DOHH2 (cell line): ENCODE results near the gene FLNA.

Experiments used
- H3F3A ChIP-seq: fragments of 200-600 bp; sonication (generic), shearing (Covaris generic); 2 replicates; pipeline ENCODE4 v1.6.0; 2016; ENCODE audit warnings: antibody characterized with exemption, mild to moderate bottlenecking; ENCODE audit not compliant: control insufficient read depth, insufficient read depth
- H3K27ac ChIP-seq: fragments of 200-600 bp; sonication (generic); 2 replicates; pipeline ENCODE4 v1.5.1; 2014; ENCODE audit warnings: low read depth, mild to moderate bottlenecking, low read length, moderate library complexity
- H3K27me3 ChIP-seq: fragments of 200-600 bp; sonication (generic); 2 replicates; pipeline ENCODE4 v1.6.1; 2014; ENCODE audit warnings: mild to moderate bottlenecking, low read length, mixed read lengths; ENCODE audit not compliant: control insufficient read depth
- H3K36me3 ChIP-seq: fragments of 200-600 bp; sonication (generic); 2 replicates; pipeline ENCODE4 v1.6.1; 2014; ENCODE audit warnings: mild to moderate bottlenecking, low read length, moderate library complexity, mixed read lengths; ENCODE audit not compliant: control insufficient read depth
- H3K4me1 ChIP-seq: fragments of 200-600 bp; sonication (generic); 2 replicates; pipeline ENCODE4 v1.6.1; 2014; ENCODE audit warnings: mild to moderate bottlenecking, low read length, mixed read lengths; ENCODE audit not compliant: control insufficient read depth
- H3K4me2 ChIP-seq: fragments of 200-600 bp; sonication (generic); 2 replicates; pipeline ENCODE4 v1.6.0; 2014; ENCODE audit warnings: mild to moderate bottlenecking, low read length, moderate library complexity
- H3K4me3 ChIP-seq: fragments of 200-600 bp; sonication (generic); 2 replicates; pipeline ENCODE4 v1.5.1; 2014; ENCODE audit warnings: mild to moderate bottlenecking, low read length, mixed read lengths
- H3K79me2 ChIP-seq: fragments of 200-600 bp; sonication (generic); 2 replicates; pipeline ENCODE4 v1.6.1; 2014; ENCODE audit warnings: mild to moderate bottlenecking, low read length, mixed read lengths; ENCODE audit not compliant: control insufficient read depth
- H3K9me2 ChIP-seq: fragments of 200-600 bp; sonication (generic); replicated peaks from 2 replicates; pipeline ENCODE4 v1.6.1; 2014; ENCODE audit warnings: mild to moderate bottlenecking, low read length, mixed read lengths; ENCODE audit not compliant: control insufficient read depth
- H3K9me3 ChIP-seq: fragments of 200-600 bp; sonication (generic); 2 replicates; pipeline ENCODE4 v1.6.1; 2014; ENCODE audit warnings: antibody characterized with exemption, low read length, mixed read lengths; ENCODE audit not compliant: control insufficient read depth, insufficient read depth
- H4K20me1 ChIP-seq: fragments of 200-600 bp; sonication (generic); 2 replicates; pipeline ENCODE4 v1.6.0; 2014; ENCODE audit warnings: low read depth, mild to moderate bottlenecking, antibody characterized with exemption, low read length, moderate library complexity; ENCODE audit not compliant: control insufficient read depth, insufficient read depth
- EZH2phosphoT487 ChIP-seq: fragments of 200-600 bp; sonication (generic); IDR thresholded peaks from 2 replicates; pipeline ENCODE4 v1.6.1; 2017; ENCODE audit warnings: borderline replicate concordance, mild to moderate bottlenecking, antibody characterized with exemption, low read length, moderate library complexity, mixed read lengths
- TF ChIP-seq, protein P1 (sequence below): fragments of 200-600 bp; sonication (generic); IDR thresholded peaks from one replicate; pipeline ENCODE4 v1.5.1; 2014; ENCODE audit warnings: antibody characterized with exemption, mild to moderate bottlenecking, low read depth, low read length; ENCODE audit not compliant: poor library complexity, severe bottlenecking

The FLNA gene

DNA sequence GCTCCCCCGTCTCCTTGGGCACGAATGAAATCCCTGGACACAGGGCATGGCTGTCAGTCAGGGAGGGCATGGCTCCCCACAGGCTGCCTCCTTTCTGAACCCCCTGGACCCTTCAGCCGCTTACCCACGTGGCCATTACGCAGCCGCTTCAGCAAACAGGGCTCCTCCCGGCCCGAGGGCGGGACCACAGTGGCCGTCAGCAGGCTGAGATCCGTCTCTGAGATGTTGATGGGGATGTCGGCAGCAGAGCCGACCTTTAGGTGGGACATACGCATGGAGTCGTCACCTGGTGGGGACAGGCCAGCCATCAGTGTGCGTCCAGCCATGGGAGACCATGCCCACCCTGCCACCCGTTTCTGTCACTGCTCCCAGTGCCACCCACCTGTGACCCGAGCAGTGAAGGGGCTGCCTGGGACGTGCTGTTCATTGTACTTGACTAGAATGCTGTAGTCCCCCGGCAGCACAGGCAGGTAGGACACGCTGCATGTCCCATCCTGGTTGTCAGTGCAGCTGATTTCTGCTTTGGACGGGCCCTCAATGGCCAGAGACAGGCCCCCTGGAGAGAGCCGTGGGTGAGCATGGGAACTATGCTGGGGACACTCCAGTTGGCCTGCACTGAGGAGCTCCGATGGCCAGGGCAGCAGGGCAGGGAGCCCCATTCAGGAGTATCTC, 21.1 kb downstream of the FLNA start:
- Histone ChIP-seq H3K9me3 (no peaks in the 10 kb centered on the region), H3K4me1 (no peaks in the 10 kb centered on the region), H3K4me2 (no peak overlapping the region), H3K36me3 (peaks cover 7% of the 10 kb centered on the region; the same call in 1 of the 2 replicates), H3K9me2 (no peaks in the 10 kb centered on the region), H3F3A (no peaks in the 10 kb centered on the region), H3K79me2 (no peaks in the 10 kb centered on the region), H3K27ac (no peak overlapping the region), H4K20me1 (no peaks in the 10 kb centered on the region), H3K27me3 (no peaks in the 10 kb centered on the region), H3K4me3 (no peak overlapping the region)
- no peak for TF ChIP-seq EZH2phosphoT487
- TF ChIP-seq, protein P1, sequence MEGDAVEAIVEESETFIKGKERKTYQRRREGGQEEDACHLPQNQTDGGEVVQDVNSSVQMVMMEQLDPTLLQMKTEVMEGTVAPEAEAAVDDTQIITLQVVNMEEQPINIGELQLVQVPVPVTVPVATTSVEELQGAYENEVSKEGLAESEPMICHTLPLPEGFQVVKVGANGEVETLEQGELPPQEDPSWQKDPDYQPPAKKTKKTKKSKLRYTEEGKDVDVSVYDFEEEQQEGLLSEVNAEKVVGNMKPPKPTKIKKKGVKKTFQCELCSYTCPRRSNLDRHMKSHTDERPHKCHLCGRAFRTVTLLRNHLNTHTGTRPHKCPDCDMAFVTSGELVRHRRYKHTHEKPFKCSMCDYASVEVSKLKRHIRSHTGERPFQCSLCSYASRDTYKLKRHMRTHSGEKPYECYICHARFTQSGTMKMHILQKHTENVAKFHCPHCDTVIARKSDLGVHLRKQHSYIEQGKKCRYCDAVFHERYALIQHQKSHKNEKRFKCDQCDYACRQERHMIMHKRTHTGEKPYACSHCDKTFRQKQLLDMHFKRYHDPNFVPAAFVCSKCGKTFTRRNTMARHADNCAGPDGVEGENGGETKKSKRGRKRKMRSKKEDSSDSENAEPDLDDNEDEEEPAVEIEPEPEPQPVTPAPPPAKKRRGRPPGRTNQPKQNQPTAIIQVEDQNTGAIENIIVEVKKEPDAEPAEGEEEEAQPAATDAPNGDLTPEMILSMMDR: no peak

DNA sequence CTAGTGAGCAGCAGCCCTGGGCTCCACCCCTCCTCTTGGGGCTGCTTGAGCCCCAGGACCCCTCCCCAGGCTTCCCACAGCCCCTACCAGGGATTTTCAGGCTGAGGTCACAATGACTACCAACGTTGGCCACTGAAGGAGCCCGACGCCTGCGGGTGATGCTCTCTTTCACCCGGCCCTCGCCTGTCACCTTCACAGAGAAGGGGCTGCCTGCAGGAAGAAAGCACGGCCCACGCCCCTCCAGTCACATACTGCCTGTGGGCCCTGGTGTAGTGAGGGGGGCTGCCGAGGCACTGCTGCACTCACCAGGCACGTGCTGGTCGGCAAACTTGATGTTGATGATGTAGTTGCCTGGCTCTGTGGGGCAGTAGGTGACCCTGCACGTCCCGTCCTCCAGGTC, 22.0 kb downstream of the FLNA start:
- Histone ChIP-seq H3K9me3 (no peaks in the 10 kb centered on the region), H3K9me2 (no peaks in the 10 kb centered on the region), H4K20me1 (no peaks in the 10 kb centered on the region), H3K4me1 (peaks cover 2% of the 10 kb centered on the region), H3K4me2 (no peak overlapping the region), H3K27me3 (no peaks in the 10 kb centered on the region), H3K79me2 (no peaks in the 10 kb centered on the region), H3K27ac (no peak overlapping the region), H3F3A (no peaks in the 10 kb centered on the region), H3K36me3 (peaks cover 7% of the 10 kb centered on the region; the same call in 1 of the 2 replicates), H3K4me3 (no peak overlapping the region)
- no peak for TF ChIP-seq EZH2phosphoT487
- TF ChIP-seq, protein P1: no peak

DNA sequence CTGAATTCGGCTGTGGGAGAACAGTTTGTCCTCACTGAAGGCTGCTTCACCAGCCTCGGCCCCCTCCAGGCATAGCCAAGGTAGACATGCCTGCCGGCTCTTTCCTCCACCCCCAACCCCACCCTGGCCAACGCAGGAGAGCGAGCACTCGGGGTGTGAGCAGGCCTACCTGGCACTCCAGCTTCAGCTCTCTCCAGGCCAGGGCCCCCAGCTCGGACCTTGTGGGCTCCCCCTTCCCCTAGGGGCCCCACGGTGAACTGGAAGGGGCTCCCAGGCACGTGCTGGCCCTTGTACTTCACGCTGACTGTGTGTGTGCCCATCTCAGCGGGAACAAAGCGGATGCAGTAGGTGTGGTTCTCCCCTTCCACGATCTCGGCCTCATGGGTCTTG, 22.4 kb downstream of the FLNA start:
- H4K20me1 ChIP-seq: no peaks in the 10 kb centered on the region
- H3K27ac ChIP-seq: no peak overlapping the region
- H3K9me2 ChIP-seq: no peaks in the 10 kb centered on the region
- no peaks in the 10 kb centered on the region for H3F3A ChIP-seq
- no peaks in the 10 kb centered on the region for H3K9me3 ChIP-seq
- no peak overlapping the region for H3K4me3 ChIP-seq
- peaks cover 7% of the 10 kb centered on the region; the same call in 1 of the 2 replicates for H3K36me3 ChIP-seq
- H3K4me2 ChIP-seq: no peak overlapping the region
- H3K79me2 ChIP-seq: no peaks in the 10 kb centered on the region
- H3K4me1 ChIP-seq: peaks cover 7% of the 10 kb centered on the region
- TF ChIP-seq, protein P1: no peak
- no peak for TF ChIP-seq EZH2phosphoT487
- no peaks in the 10 kb centered on the region for H3K27me3 ChIP-seq
